Measurements from ENCODE around the gene PRODH2. TPM values are rescaled to one million over a fixed set of nuclear protein-coding genes. Genes with fewer than 3 reads are reported as not detected.
A peak's percentile ranks its signal among the peaks of the same experiment; 100 is the strongest.

The PRODH2 gene
- total RNA-seq, 1 experiment from 2014 or later: not detected

DNA sequence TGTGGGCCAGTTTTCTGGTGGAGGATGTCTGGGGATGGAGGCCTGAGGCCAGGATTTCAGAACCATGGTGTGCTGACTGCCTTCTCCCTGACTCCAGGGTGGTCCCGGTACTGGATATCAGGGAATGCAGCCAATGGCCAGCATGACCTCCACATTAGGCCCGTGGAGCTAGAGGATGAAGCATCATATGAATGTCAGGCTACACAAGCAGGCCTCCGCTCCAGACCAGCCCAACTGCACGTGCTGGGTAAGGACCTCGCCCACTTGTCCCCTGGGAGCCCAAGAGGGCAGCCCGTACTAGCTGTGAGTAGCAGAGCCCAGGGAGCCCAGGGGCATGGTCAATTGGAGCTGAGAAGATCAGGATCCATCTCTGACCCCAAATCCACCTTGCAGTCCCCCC is 45.7 kb upstream of the PRODH2 start:
- ChIA-PET CTCF (interaction anchor here (0.7 kb wide), 1 partner anchor 12 kb away, joined by 5 read pairs; no protein-coding TSS in a partner anchor), POLR2A (no interaction called here)
- Mint-ChIP-seq H3K36me3 (no peaks in the 10 kb centered on the region), H3K27me3 (ENCODE audit: low read depth) (peaks cover 93% of the 10 kb centered on the region), H3K27ac (no peak overlapping the region), H3K4me3 (peak overlapping the region; percentile 32), H3K9me3 (no peaks in the 10 kb centered on the region), H3K4me1 (peaks cover 28% of the 10 kb centered on the region)
- TF ChIP-seq ZNF396 (CRISPR knock-in tag; IDR thresholded peaks at IDR 0.05; ENCODE audit: borderline replicate concordance) (no peak), JAZF1 (CRISPR knock-in tag; IDR thresholded peaks at IDR 0.05) (no peak), NFYB (CRISPR knock-in tag; conservative IDR thresholded peaks at IDR 0.05; ENCODE audit: low read depth) (no peak), ATF1 (CRISPR knock-in tag; IDR thresholded peaks at IDR 0.05) (no peak), ZNF219 (CRISPR knock-in tag; IDR thresholded peaks at IDR 0.05; ENCODE audit: borderline replicate concordance) (no peak), ZNF263 (CRISPR knock-in tag; IDR thresholded peaks at IDR 0.05; ENCODE audit: low read depth) (no peak)
- TF ChIP-seq, protein P1, sequence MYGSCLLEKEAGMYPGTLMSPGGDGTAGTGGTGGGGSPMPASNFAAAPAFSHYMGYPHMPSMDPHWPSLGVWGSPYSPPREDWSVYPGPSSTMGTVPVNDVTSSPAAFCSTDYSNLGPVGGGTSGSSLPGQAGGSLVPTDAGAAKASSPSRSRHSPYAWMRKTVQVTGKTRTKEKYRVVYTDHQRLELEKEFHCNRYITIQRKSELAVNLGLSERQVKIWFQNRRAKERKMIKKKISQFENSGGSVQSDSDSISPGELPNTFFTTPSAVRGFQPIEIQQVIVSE (CRISPR knock-in tag; IDR thresholded peaks at IDR 0.05; ENCODE audit: borderline replicate concordance): no peak
- DNase-seq (ENCODE audit: low spot score) (no peak), ATAC-seq (no peak)

DNA sequence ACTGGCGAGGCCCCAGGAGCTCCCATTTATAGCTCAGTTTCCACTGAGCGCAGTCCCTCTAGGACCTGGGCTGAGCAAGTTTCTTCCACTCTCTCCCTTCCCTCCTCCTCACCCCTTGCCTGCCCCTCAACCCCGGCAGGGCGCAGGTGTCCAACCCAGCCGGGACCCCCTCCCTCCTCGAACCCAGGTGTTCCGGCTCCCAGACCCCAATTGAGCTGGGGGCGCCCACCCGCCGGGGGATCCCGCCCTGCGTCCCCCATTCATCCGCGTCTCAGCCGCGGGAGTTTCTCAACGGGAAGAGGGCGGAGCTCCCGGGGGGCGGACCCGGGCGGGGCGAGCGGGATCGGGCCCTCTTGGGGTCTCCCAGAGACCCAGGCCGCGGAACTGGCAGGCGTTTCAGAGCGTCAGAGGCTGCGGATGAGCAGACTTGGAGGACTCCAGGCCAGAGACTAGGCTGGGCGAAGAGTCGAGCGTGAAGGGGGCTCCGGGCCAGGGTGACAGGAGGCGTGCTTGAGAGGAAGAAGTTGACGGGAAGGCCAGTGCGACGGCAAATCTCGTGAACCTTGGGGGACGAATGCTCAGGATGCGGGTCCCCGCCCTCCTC is 44.0 kb upstream of the PRODH2 start, which contains the start of gene KIRREL2:
Gene KIRREL2, plus strand, starts transcription at position 366 of the 604 bp plus-strand sequence. Its CDS starts 209 bp downstream, at position 575.
- H3K4me3 Mint-ChIP-seq: peak within 1 kb of the TSS; percentile 91
- ATAC-seq: peak; percentile 9
- POLR2A ChIA-PET: interaction anchor here (0.6 to 1.7 kb wide), 4 partner anchors 12 to 1551 kb away, joined by 3 to 8 read pairs (median 5); partner anchors contain the start of gene APLP1
- no peak within 1 kb of the TSS for H3K27ac Mint-ChIP-seq
- H3K9me3 Mint-ChIP-seq: no peaks in the 10 kb centered on the region
- no peaks in the 10 kb centered on the region for H3K36me3 Mint-ChIP-seq
- DNase-seq (ENCODE audit: low spot score): peak; percentile 72
- H3K4me1 Mint-ChIP-seq: peaks cover 32% of the 10 kb centered on the region
- CTCF ChIA-PET: interaction anchor here (0.6 to 1.7 kb wide), 14 partner anchors 10 to 299 kb away, joined by 3 to 16 read pairs (median 3); partner anchors contain the start of genes ARHGAP33, LIN37, PSENEN and U2AF1L4
- H3K27me3 Mint-ChIP-seq (ENCODE audit: low read depth): peaks cover 90% of the 10 kb centered on the region
- TF ChIP-seq, protein P2, sequence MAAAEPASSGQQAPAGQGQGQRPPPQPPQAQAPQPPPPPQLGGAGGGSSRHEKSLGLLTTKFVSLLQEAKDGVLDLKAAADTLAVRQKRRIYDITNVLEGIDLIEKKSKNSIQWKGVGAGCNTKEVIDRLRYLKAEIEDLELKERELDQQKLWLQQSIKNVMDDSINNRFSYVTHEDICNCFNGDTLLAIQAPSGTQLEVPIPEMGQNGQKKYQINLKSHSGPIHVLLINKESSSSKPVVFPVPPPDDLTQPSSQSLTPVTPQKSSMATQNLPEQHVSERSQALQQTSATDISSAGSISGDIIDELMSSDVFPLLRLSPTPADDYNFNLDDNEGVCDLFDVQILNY (CRISPR knock-in tag; IDR thresholded peaks at IDR 0.05): peak; percentile 56; the same call in 1 of the 2 replicates
- TF ChIP-seq ZNF396 (CRISPR knock-in tag; IDR thresholded peaks at IDR 0.05; ENCODE audit: borderline replicate concordance) (no peak), SP1 (CRISPR knock-in tag; conservative IDR thresholded peaks at IDR 0.05) (peak; percentile 36; the same call in 1 of the 2 replicates)

DNA sequence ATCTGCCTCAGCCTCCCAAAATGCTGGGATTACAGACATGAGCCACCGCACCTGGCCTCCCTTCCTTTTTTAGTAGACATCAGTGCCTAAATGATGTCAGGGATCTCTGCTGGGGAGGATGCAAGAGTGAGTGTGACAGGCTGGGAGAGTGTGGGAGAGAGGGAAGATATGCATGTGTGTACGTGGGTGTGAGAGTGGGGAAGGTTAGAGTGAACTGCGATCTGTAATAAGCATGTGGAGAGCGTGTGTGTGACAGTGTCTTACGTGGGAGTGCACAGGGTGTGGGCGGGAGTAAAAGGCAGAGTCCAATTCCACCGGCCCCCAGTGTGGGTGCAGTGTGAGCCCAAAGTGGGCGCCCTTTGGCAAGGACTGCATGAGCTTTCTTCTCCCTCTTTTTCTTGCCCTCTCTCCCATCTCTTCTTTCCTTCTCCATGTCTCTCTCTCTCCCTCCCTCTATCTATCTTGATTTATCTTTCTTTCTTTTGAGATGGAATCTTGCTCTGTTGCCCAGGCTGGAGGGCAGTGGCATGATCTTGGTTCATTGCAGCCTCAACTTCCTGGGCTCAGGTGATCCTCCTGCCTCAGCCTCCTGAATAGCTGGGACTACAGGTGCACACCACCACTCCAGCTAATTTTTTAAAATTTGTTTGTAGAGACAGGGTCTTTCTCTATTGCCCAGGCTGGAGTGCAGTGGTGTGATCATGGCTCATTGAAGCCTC is 40.6 kb upstream of the PRODH2 start:
- Mint-ChIP-seq H3K9me3 (no peaks in the 10 kb centered on the region), H3K27me3 (ENCODE audit: low read depth) (peaks cover 85% of the 10 kb centered on the region), H3K27ac (no peak overlapping the region), H3K36me3 (no peaks in the 10 kb centered on the region), H3K4me1 (peaks cover 25% of the 10 kb centered on the region), H3K4me3 (no peak overlapping the region)
- ChIA-PET CTCF (interaction anchor here (0.6 to 0.7 kb wide), 2 partner anchors 97 to 189 kb away, joined by 3 to 4 read pairs; partner anchors contain the start of gene HSPB6), POLR2A (no interaction called here)
- DNase-seq (ENCODE audit: low spot score): no peak
- ATAC-seq: no peak
- TF ChIP-seq, protein P3, sequence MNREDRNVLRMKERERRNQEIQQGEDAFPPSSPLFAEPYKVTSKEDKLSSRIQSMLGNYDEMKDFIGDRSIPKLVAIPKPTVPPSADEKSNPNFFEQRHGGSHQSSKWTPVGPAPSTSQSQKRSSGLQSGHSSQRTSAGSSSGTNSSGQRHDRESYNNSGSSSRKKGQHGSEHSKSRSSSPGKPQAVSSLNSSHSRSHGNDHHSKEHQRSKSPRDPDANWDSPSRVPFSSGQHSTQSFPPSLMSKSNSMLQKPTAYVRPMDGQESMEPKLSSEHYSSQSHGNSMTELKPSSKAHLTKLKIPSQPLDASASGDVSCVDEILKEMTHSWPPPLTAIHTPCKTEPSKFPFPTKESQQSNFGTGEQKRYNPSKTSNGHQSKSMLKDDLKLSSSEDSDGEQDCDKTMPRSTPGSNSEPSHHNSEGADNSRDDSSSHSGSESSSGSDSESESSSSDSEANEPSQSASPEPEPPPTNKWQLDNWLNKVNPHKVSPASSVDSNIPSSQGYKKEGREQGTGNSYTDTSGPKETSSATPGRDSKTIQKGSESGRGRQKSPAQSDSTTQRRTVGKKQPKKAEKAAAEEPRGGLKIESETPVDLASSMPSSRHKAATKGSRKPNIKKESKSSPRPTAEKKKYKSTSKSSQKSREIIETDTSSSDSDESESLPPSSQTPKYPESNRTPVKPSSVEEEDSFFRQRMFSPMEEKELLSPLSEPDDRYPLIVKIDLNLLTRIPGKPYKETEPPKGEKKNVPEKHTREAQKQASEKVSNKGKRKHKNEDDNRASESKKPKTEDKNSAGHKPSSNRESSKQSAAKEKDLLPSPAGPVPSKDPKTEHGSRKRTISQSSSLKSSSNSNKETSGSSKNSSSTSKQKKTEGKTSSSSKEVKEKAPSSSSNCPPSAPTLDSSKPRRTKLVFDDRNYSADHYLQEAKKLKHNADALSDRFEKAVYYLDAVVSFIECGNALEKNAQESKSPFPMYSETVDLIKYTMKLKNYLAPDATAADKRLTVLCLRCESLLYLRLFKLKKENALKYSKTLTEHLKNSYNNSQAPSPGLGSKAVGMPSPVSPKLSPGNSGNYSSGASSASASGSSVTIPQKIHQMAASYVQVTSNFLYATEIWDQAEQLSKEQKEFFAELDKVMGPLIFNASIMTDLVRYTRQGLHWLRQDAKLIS (CRISPR knock-in tag; IDR thresholded peaks at IDR 0.05; ENCODE audit: borderline replicate concordance): no peak
- TF ChIP-seq CBFB (CRISPR knock-in tag; IDR thresholded peaks at IDR 0.05; ENCODE audit: low read depth): no peak
- TF ChIP-seq RORB (CRISPR knock-in tag; IDR thresholded peaks at IDR 0.05): no peak
- no peak for TF ChIP-seq NR3C1 (CRISPR knock-in tag; conservative IDR thresholded peaks at IDR 0.05; ENCODE audit: low read depth)
- TF ChIP-seq TP53 (CRISPR knock-in tag; IDR thresholded peaks at IDR 0.05): no peak
- TF ChIP-seq FOXJ3 (CRISPR knock-in tag; IDR thresholded peaks at IDR 0.05; ENCODE audit: borderline replicate concordance): no peak
- TF ChIP-seq, protein P4, sequence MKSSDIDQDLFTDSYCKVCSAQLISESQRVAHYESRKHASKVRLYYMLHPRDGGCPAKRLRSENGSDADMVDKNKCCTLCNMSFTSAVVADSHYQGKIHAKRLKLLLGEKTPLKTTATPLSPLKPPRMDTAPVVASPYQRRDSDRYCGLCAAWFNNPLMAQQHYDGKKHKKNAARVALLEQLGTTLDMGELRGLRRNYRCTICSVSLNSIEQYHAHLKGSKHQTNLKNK (CRISPR knock-in tag; IDR thresholded peaks at IDR 0.05): no peak
- no peak for TF ChIP-seq ZNF317 (CRISPR knock-in tag; IDR thresholded peaks at IDR 0.05; ENCODE audit: borderline replicate concordance, low read depth)
- no peak for TF ChIP-seq JAZF1 (CRISPR knock-in tag; IDR thresholded peaks at IDR 0.05)
- no peak for TF ChIP-seq ZNF263 (CRISPR knock-in tag; IDR thresholded peaks at IDR 0.05; ENCODE audit: low read depth)
- no peak for TF ChIP-seq ZNF671 (CRISPR knock-in tag; IDR thresholded peaks at IDR 0.05)
- no peak for TF ChIP-seq ZNF423 (CRISPR knock-in tag; IDR thresholded peaks at IDR 0.05)
- TF ChIP-seq, protein P5, sequence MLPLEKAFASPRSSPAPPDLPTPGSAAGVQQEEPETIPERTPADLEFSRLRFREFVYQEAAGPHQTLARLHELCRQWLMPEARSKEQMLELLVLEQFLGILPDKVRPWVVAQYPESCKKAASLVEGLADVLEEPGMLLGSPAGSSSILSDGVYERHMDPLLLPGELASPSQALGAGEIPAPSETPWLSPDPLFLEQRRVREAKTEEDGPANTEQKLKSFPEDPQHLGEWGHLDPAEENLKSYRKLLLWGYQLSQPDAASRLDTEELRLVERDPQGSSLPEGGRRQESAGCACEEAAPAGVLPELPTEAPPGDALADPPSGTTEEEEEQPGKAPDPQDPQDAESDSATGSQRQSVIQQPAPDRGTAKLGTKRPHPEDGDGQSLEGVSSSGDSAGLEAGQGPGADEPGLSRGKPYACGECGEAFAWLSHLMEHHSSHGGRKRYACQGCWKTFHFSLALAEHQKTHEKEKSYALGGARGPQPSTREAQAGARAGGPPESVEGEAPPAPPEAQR (CRISPR knock-in tag; IDR thresholded peaks at IDR 0.05): no peak
- TF ChIP-seq ATF1 (CRISPR knock-in tag; IDR thresholded peaks at IDR 0.05): no peak
- TF ChIP-seq, protein P6, sequence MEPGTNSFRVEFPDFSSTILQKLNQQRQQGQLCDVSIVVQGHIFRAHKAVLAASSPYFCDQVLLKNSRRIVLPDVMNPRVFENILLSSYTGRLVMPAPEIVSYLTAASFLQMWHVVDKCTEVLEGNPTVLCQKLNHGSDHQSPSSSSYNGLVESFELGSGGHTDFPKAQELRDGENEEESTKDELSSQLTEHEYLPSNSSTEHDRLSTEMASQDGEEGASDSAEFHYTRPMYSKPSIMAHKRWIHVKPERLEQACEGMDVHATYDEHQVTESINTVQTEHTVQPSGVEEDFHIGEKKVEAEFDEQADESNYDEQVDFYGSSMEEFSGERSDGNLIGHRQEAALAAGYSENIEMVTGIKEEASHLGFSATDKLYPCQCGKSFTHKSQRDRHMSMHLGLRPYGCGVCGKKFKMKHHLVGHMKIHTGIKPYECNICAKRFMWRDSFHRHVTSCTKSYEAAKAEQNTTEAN (CRISPR knock-in tag; IDR thresholded peaks at IDR 0.05): no peak

All from WTC11 (cell line).